ENCODE results near the gene IGSF23. TPM values are rescaled to one million over a fixed set of nuclear protein-coding genes. Genes with fewer than 3 reads are reported as not detected.

IGSF23 gene
- total and polyA plus RNA-seq, 7 experiments from 2014 or later: not detected

DNA sequence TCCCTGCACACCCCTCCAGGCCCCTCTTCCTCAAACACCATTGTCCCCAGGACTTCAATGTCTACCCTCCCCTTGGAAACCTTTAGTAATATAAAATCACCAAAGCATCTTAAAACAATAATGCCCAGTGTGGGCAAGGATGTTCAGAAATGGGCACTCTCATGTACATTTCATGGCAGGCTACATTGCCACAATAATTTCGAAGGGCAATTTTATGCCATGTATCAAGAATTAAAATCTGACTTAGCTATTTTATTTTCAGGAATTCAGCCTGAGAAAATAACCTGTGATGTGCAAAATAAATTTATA is 35.8 kb upstream of the IGSF23 start:
- H3K9me3 Mint-ChIP-seq: peaks cover 0 to 23% (median 7%) of the 10 kb centered on the region in 11 donors
- no peak overlapping the region for H3K27ac ChIP-seq (ENCODE audit: low read depth, low read length)
- H3K27me3 ChIP-seq (ENCODE audit: control insufficient read depth in 2 of 2, insufficient read depth in 2 of 2, low read length in 2 of 2): no peaks in the 10 kb centered on the region
- ATAC-seq: no peak
- intact Hi-C loops (cut with micrococcal nuclease): loop anchor here in 1 of 2 donors (1.0 kb wide), 1 partner anchor 80 kb away; no protein-coding TSS in a partner anchor
- peaks cover 0 to under 1% (median 0%) of the 10 kb centered on the region in 7 donors for H3K4me1 Mint-ChIP-seq
- no peak overlapping the region for H3K4me3 Mint-ChIP-seq
- no peaks in the 10 kb centered on the region for H3K4me1 ChIP-seq (ENCODE audit: control insufficient read depth in 2 of 2, insufficient read depth in 2 of 2, low read length in 2 of 2)
- H3K36me3 ChIP-seq (ENCODE audit: control insufficient read depth in 2 of 3, insufficient read depth in 3 of 3, low read length in 3 of 3): no peaks in the 10 kb centered on the region
- peaks cover 0 to 3% (median 0%) of the 10 kb centered on the region in 5 donors for H3K36me3 Mint-ChIP-seq
- H3K27me3 Mint-ChIP-seq: peaks cover 0 to 10% (median 3%) of the 10 kb centered on the region in 5 donors
- DNase-seq: no peak
- no peak overlapping the region for H3K4me3 ChIP-seq (ENCODE audit: low read length)
- POLR2A ChIA-PET: no interaction called here
- CTCF ChIA-PET: interaction anchor here (0.6 to 2.1 kb wide), 5 partner anchors 77 to 247 kb away, joined by 3 to 12 read pairs (median 4); no protein-coding TSS in a partner anchor
- no peak overlapping the region for H3K27ac Mint-ChIP-seq
- H3K9me3 ChIP-seq (ENCODE audit: control insufficient read depth in 2 of 3, low read length in 3 of 3): no peaks in the 10 kb centered on the region

DNA sequence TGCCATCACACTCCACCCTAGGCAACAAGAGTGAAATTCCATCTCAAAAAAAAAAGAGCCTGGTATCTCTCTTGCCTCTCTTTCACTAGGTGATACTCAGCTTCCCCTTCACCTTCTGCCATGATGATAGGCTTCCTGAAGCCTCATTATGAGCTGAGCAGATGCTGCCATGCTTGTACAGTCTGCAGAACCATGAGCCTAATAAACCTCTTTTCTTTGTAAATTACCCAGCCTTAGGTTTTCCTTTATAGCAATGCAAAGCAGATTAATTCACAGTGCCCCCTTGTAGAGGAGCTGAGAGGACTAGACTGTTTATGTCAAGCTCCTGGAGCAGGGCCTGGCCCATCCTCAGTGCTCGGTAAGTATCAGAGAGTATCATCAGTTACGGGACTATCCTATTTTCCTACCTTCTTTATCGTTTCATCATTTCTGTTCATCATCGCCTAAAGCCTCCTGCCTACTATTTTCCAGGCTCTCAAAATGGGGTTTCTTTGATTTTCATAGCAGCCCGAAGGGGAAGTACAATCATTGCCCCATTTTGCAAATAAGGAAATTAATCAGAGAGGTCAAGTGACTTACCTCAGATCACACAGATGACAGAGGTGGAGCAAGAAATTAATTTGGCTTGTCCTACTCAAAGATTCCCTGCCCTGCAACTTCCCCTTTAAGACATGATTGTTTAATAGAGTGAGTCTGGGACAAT is 33.5 kb upstream of the IGSF23 start:
- Mint-ChIP-seq H3K27ac (no peak overlapping the region), H3K4me1 (peaks cover 0 to 4% (median 0%) of the 10 kb centered on the region in 7 donors), H3K27me3 (peaks cover 0 to 12% (median 2%) of the 10 kb centered on the region in 5 donors), H3K36me3 (peaks cover 0 to 3% (median 0%) of the 10 kb centered on the region in 5 donors), H3K9me3 (peaks cover 0 to 27% (median 4%) of the 10 kb centered on the region in 11 donors), H3K4me3 (no peak overlapping the region)
- no peak overlapping the region for H3K27ac ChIP-seq (ENCODE audit: low read depth, low read length)
- POLR2A ChIA-PET: no interaction called here
- H3K36me3 ChIP-seq (ENCODE audit: control insufficient read depth in 2 of 3, insufficient read depth in 3 of 3, low read length in 3 of 3): no peaks in the 10 kb centered on the region
- ATAC-seq (no peak), DNase-seq (no peak)
- CTCF ChIA-PET: interaction anchor here (1.7 kb wide), 1 partner anchor 8 kb away, joined by 3 read pairs; no protein-coding TSS in a partner anchor
- H3K4me1 ChIP-seq (ENCODE audit: control insufficient read depth in 2 of 2, insufficient read depth in 2 of 2, low read length in 2 of 2): no peaks in the 10 kb centered on the region
- no peak overlapping the region for H3K4me3 ChIP-seq (ENCODE audit: low read length)
- H3K9me3 ChIP-seq (ENCODE audit: control insufficient read depth in 2 of 3, low read length in 3 of 3): no peaks in the 10 kb centered on the region
- intact Hi-C loops (cut with micrococcal nuclease): no loop called here
- no peaks in the 10 kb centered on the region for H3K27me3 ChIP-seq (ENCODE audit: control insufficient read depth in 2 of 2, insufficient read depth in 2 of 2, low read length in 2 of 2)

DNA sequence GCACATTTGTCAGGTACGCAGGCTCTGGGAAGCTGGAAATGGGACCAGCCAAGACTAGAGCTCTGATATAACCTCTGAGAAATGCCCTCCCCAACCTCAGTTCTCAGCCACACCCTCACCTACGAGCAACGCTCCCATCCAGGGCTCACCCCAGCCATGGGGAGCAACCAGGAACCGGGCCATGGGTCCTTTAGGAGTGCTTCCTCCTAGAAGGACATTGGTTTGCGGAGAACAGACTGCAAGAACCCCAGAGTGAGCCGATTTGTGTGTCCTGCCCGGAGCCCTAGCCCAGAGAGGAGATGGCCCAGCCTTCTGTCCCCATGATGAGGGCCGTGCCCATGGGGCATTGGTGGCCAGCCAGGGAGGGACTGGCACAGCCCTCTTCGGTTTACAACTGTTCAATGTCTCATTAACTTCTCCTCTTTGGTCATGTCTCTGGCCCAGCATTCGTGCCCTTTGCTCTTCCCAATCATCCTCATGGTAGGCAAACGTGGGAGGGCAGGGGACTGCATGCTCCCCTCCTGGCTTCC is 32.9 kb upstream of the IGSF23 start:
- Histone ChIP-seq H3K4me3 (ENCODE audit: low read length) (no peak overlapping the region), H3K36me3 (ENCODE audit: control insufficient read depth in 2 of 3, insufficient read depth in 3 of 3, low read length in 3 of 3) (no peaks in the 10 kb centered on the region), H3K9me3 (ENCODE audit: control insufficient read depth in 2 of 3, low read length in 3 of 3) (no peaks in the 10 kb centered on the region), H3K4me1 (ENCODE audit: control insufficient read depth in 2 of 2, insufficient read depth in 2 of 2, low read length in 2 of 2) (no peaks in the 10 kb centered on the region), H3K27me3 (ENCODE audit: control insufficient read depth in 2 of 2, insufficient read depth in 2 of 2, low read length in 2 of 2) (no peaks in the 10 kb centered on the region), H3K27ac (ENCODE audit: low read depth, low read length) (no peak overlapping the region)
- no peak for ATAC-seq
- Mint-ChIP-seq H3K9me3 (peaks cover 0 to 25% (median 4%) of the 10 kb centered on the region in 11 donors), H3K27ac (no peak overlapping the region), H3K4me1 (peaks cover 0 to 4% (median 0%) of the 10 kb centered on the region in 7 donors), H3K36me3 (peaks cover 0 to 3% (median 0%) of the 10 kb centered on the region in 5 donors), H3K27me3 (peaks cover 0 to 12% (median 0%) of the 10 kb centered on the region in 5 donors), H3K4me3 (no peak overlapping the region)
- DNase-seq: no peak
- ChIA-PET POLR2A (no interaction called here), CTCF (interaction anchor here (1.7 kb wide), 1 partner anchor 9 kb away, joined by 3 read pairs; no protein-coding TSS in a partner anchor)
- intact Hi-C loops (cut with micrococcal nuclease): no loop called here

DNA sequence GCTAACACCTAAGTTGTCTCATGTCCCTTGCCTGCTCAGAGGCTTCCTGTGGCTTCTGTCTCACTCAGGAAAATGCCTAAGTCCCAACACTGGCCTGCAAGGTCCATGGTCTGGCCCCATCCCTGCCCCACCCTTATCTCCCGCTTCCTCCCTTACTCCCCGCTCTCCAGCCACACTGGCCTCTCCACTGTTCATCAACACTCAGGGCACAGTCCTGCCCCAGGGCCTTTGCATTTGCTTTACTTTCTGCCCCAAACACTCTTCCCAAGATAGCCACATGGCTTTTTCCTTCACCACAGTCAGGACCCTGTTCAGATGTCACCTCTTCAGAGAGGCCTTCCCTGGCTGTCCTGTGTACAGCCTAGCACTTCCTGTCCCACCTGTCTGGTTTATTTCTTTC is 32.1 kb upstream of the IGSF23 start:
- Histone ChIP-seq H3K27ac (ENCODE audit: low read depth, low read length) (no peak overlapping the region), H3K4me3 (ENCODE audit: low read length) (no peak overlapping the region), H3K4me1 (ENCODE audit: control insufficient read depth in 2 of 2, insufficient read depth in 2 of 2, low read length in 2 of 2) (no peaks in the 10 kb centered on the region), H3K36me3 (ENCODE audit: control insufficient read depth in 2 of 3, insufficient read depth in 3 of 3, low read length in 3 of 3) (no peaks in the 10 kb centered on the region), H3K9me3 (ENCODE audit: control insufficient read depth in 2 of 3, low read length in 3 of 3) (no peaks in the 10 kb centered on the region), H3K27me3 (ENCODE audit: control insufficient read depth in 2 of 2, insufficient read depth in 2 of 2, low read length in 2 of 2) (no peaks in the 10 kb centered on the region)
- H3K9me3 Mint-ChIP-seq: peaks cover 0 to 23% (median 4%) of the 10 kb centered on the region in 11 donors
- peaks cover 0 to 3% (median 0%) of the 10 kb centered on the region in 5 donors for H3K36me3 Mint-ChIP-seq
- no peak for DNase-seq
- no peak for ATAC-seq
- ChIA-PET CTCF (no interaction called here), POLR2A (no interaction called here)
- no peak overlapping the region for H3K4me3 Mint-ChIP-seq
- intact Hi-C loops (cut with micrococcal nuclease): no loop called here
- H3K27me3 Mint-ChIP-seq: peaks cover 0 to 12% (median 0%) of the 10 kb centered on the region in 5 donors
- peaks cover 0 to 4% (median 0%) of the 10 kb centered on the region in 7 donors for H3K4me1 Mint-ChIP-seq
- H3K27ac Mint-ChIP-seq: peak overlapping the region in 1 of 9 donors; percentile 46

DNA sequence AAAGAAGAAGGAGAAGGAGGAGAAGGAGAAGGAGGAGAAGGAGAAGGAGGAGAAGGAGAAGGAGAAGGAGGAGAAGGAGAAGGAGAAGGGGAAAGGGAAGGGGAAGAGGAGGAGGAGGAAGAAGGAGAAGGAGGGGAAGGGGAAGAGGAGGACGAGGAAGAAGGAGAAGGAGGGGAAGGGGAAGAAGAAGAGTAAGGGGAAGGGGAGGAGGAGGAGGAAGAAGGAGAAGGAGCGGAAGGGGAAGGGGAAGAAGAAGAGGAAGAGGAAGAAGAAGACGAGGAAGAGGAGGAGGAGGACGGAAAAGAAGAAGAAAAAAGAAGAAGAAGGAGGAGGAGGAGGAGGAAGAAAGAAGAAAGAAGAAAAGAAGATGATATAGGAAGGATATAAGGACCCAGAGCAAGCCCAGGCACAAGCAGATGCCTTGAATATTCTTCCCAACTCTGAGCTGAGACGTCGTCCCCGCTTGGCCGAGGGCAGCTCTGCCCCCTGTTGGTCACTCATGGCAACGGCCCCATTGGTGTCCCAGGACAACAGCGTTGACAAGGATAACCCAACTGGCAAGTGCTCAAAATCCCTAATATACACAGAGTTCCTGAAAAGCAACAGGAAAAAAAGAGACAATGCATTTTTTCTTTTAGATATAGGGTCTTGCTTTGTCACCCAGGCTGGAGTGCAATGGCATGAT is 30.6 kb upstream of the IGSF23 start:
- intact Hi-C loops (cut with micrococcal nuclease): no loop called here
- no peaks in the 10 kb centered on the region for H3K27me3 ChIP-seq (ENCODE audit: control insufficient read depth in 2 of 2, insufficient read depth in 2 of 2, low read length in 2 of 2)
- Mint-ChIP-seq H3K36me3 (peaks cover 0 to 3% (median 0%) of the 10 kb centered on the region in 5 donors), H3K9me3 (peaks cover 0 to 18% (median 8%) of the 10 kb centered on the region in 11 donors), H3K4me1 (peaks cover 0 to 4% (median 0%) of the 10 kb centered on the region in 7 donors), H3K4me3 (no peak overlapping the region), H3K27me3 (peaks cover 0 to 12% (median 0%) of the 10 kb centered on the region in 5 donors), H3K27ac (no peak overlapping the region)
- no peak for ATAC-seq
- H3K27ac ChIP-seq (ENCODE audit: low read depth, low read length): no peak overlapping the region
- peaks cover 0 to 1% (median 0%) of the 10 kb centered on the region in 3 experiments for H3K9me3 ChIP-seq (ENCODE audit: control insufficient read depth in 2 of 3, low read length in 3 of 3)
- H3K4me1 ChIP-seq (ENCODE audit: control insufficient read depth in 2 of 2, insufficient read depth in 2 of 2, low read length in 2 of 2): no peaks in the 10 kb centered on the region
- H3K4me3 ChIP-seq (ENCODE audit: low read length): no peak overlapping the region
- no peak for DNase-seq
- CTCF ChIA-PET: interaction anchor here (1.2 to 2.3 kb wide), 2 partner anchors 75 to 141 kb away, joined by 4 read pairs; no protein-coding TSS in a partner anchor
- H3K36me3 ChIP-seq (ENCODE audit: control insufficient read depth in 2 of 3, insufficient read depth in 3 of 3, low read length in 3 of 3): no peaks in the 10 kb centered on the region
- POLR2A ChIA-PET: interaction anchor here (1.1 kb wide), 1 partner anchor 22 kb away, joined by 3 read pairs; no protein-coding TSS in a partner anchor

DNA sequence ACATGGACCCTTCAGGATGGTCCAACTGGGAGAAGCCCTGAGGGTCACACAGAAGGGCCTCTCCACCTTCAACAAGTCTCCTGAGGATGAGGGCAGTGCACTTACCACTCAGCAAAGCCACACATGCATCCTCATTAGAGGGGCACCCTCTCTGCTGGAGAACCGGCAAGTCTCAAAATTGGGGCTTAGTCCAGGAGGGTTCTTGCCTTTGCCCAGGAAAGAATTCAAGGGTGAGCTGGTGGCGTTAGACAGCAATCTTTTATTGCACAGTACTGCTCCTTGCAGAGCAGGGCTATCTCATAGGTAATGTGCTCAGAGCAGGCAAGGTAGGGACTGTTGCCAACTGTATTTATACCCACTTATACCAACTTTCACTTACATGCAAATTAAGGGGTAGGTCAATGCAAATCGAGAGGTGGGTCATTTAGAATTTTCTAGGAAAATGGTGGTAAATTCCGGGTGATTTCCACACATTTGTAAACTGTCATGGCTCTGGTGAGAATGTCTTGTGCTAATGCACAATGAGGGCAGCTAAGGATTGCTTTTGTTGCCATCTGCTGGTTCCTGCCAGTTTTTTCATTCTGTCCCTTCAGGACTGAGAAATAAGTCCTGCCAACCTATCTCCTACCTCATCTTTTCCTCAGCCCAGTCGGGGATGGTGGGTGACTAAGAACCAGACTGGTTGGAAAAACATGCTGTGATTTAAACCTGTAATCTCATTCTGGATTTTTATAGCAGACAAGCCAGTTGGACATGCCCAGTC is 27.8 kb upstream of the IGSF23 start:
- peaks cover 0 to 12% (median 0%) of the 10 kb centered on the region in 5 donors for H3K27me3 Mint-ChIP-seq
- H3K9me3 Mint-ChIP-seq: peaks cover 0 to 26% (median 4%) of the 10 kb centered on the region in 11 donors
- H3K4me1 ChIP-seq (ENCODE audit: control insufficient read depth in 2 of 2, insufficient read depth in 2 of 2, low read length in 2 of 2): no peaks in the 10 kb centered on the region
- H3K27ac ChIP-seq (ENCODE audit: low read depth, low read length): no peak overlapping the region
- ATAC-seq: no peak
- CTCF ChIA-PET: no interaction called here
- H3K9me3 ChIP-seq (ENCODE audit: control insufficient read depth in 2 of 3, low read length in 3 of 3): peaks cover 0 to 5% (median 0%) of the 10 kb centered on the region in 3 experiments
- peaks cover 0 to 6% (median 0%) of the 10 kb centered on the region in 7 donors for H3K4me1 Mint-ChIP-seq
- intact Hi-C loops (cut with micrococcal nuclease): no loop called here
- no peak overlapping the region for H3K4me3 Mint-ChIP-seq
- no peak overlapping the region for H3K4me3 ChIP-seq (ENCODE audit: low read length)
- DNase-seq: no peak
- no peaks in the 10 kb centered on the region for H3K27me3 ChIP-seq (ENCODE audit: control insufficient read depth in 2 of 2, insufficient read depth in 2 of 2, low read length in 2 of 2)
- peaks cover 0 to 2% (median 0%) of the 10 kb centered on the region in 5 donors for H3K36me3 Mint-ChIP-seq
- POLR2A ChIA-PET: no interaction called here
- H3K36me3 ChIP-seq (ENCODE audit: control insufficient read depth in 2 of 3, insufficient read depth in 3 of 3, low read length in 3 of 3): no peaks in the 10 kb centered on the region
- no peak overlapping the region for H3K27ac Mint-ChIP-seq
